GM12892 (cell line): ENCODE measurements around the gene SRRM3.

ENCODE experiments used
- POLR2A ChIP-seq: IDR thresholded peaks from 2 replicates; pipeline ENCODE4 v1.6.1; 2011; ENCODE audit warnings: low read depth, low read length, control low read depth
- POLR2AphosphoS5 ChIP-seq: IDR thresholded peaks from 2 replicates; pipeline ENCODE4 v1.6.1; 2011; ENCODE audit warnings: low read depth, low read length, control low read depth

- TF ChIP-seq POLR2A (no peak), POLR2AphosphoS5 (no peak)
Measured at GRCh38 chr7:76265299-76265698, 63.6 kb downstream of the SRRM3 start.
